CD4-positive, CD25-positive, alpha-beta regulatory T cell (primary cell): Measurements from ENCODE around the gene MBOAT7. TPM values are rescaled to one million over a fixed set of nuclear protein-coding genes. Genes with fewer than 3 reads are reported as not detected.
"Not testable (repeated sequence)": the region's sequence is repeated elsewhere in the genome, so short reads cannot be mapped to it uniquely, and the experiment has no call there.

Source experiments
- ATAC-seq, 2 donors: fragments of 150-1000 bp; cut with Tn5 transposase; one replicate each; pipeline ENCODE4 v1.10.0; 2021; ENCODE audit warnings: low read depth in 2 of 2, moderate number of reproducible peaks in 2 of 2, moderate library complexity in 1 of 2
- DNase-seq, 3 donors: peaks; one replicate each; pipeline versions ENCODE4 v3.0.0 to v3.0.0-alpha.2; 2012 to 2022; ENCODE audit warnings: mixed read lengths in 1 of 3
- H3K27ac ChIP-seq: one replicate; pipeline ENCODE4 v1.7.0; 2013; ENCODE audit warnings: mild to moderate bottlenecking, low read length; ENCODE audit not compliant: insufficient read depth, poor library complexity, severe bottlenecking
- H3K27me3 ChIP-seq: one replicate; pipeline ENCODE4 v1.7.0; 2013; ENCODE audit warnings: low read length; ENCODE audit not compliant: control insufficient read depth, insufficient read depth
- H3K36me3 ChIP-seq: one replicate; pipeline ENCODE4 v1.7.0; 2013; ENCODE audit warnings: mild to moderate bottlenecking, low read length, moderate library complexity; ENCODE audit not compliant: control insufficient read depth, insufficient read depth
- H3K4me1 ChIP-seq: 2 replicates; pipeline ENCODE4 v1.7.0; 2013; ENCODE audit warnings: mild to moderate bottlenecking, low read length; ENCODE audit not compliant: insufficient read depth, control insufficient read depth, poor library complexity, severe bottlenecking
- H3K4me3 ChIP-seq: one replicate; pipeline ENCODE4 v1.7.0; 2013; ENCODE audit warnings: low read depth, mild to moderate bottlenecking, low read length, moderate library complexity
- H3K9me3 ChIP-seq, 2 experiments: 1 replicate in 1 of 2; 2 replicates in 1 of 2; pipeline ENCODE4 v1.7.0; 2013; ENCODE audit warnings: low read length in 2 of 2, mild to moderate bottlenecking in 1 of 2, moderate library complexity in 1 of 2; ENCODE audit not compliant: control insufficient read depth in 2 of 2
- H3K27ac Mint-ChIP-seq, 3 donors: one replicate each; pipeline ENCODE4 v1.8.0; 2020 to 2022; ENCODE audit warnings: mild to moderate bottlenecking in 3 of 3, mixed read lengths in 3 of 3, moderate library complexity in 2 of 3
- H3K27me3 Mint-ChIP-seq: one replicate; pipeline ENCODE4 v1.8.0; 2022; ENCODE audit warnings: mild to moderate bottlenecking, mixed read lengths
- H3K36me3 Mint-ChIP-seq: one replicate; pipeline ENCODE4 v1.8.0; 2020; ENCODE audit warnings: mixed read lengths
- H3K4me1 Mint-ChIP-seq, 4 donors: one replicate each; pipeline ENCODE4 v1.8.0; 2020 to 2022; ENCODE audit warnings: mixed read lengths in 4 of 4, mild to moderate bottlenecking in 1 of 4
- H3K4me3 Mint-ChIP-seq, 4 donors: one replicate each; pipeline ENCODE4 v1.8.0; 2020 to 2022; ENCODE audit warnings: mild to moderate bottlenecking in 4 of 4, mixed read lengths in 4 of 4, moderate library complexity in 3 of 4
- H3K9me3 Mint-ChIP-seq, 7 donors: one replicate each; pipeline ENCODE4 v1.8.0; 2020 to 2022; ENCODE audit warnings: mixed read lengths in 7 of 7, mild to moderate bottlenecking in 3 of 7, moderate library complexity in 2 of 7
- polyA plus RNA-seq, 4 donors: library from polyadenylated mRNA; unstranded; fragments of 300-500 nt; fragmentation: Illumina TruSeq; gene quantifications; one replicate each; pipeline ENCODE4 v1.2.3, GENCODE V29; 2021
- total RNA-seq: library from RNA; stranded (reverse); gene quantifications from one replicate; pipeline ENCODE4 v1.2.3, GENCODE V29; 2022

MBOAT7 gene
- total and polyA plus RNA-seq, 5 donors from 2014 or later: 10.8 to 25.8 (median 15.8) TPM

GRCh38 chr19:54173951-54174834, 15.2 kb downstream of the MBOAT7 start:
- Mint-ChIP-seq H3K4me3 (no peak overlapping the region), H3K27me3 (peaks cover 4% of the 10 kb centered on the region), H3K36me3 (peaks cover 10% of the 10 kb centered on the region), H3K4me1 (peaks cover 0 to 7% (median under 1%) of the 10 kb centered on the region in 4 donors), H3K27ac (peak overlapping the region in 1 of 3 donors; percentile 56), H3K9me3 (no peaks in the 10 kb centered on the region)
- Histone ChIP-seq H3K36me3 (no peaks in the 10 kb centered on the region), H3K4me3 (no peak overlapping the region), H3K27me3 (no peaks in the 10 kb centered on the region), H3K27ac (no peak overlapping the region), H3K4me1 (peaks cover 7% of the 10 kb centered on the region), H3K9me3 (no peaks in the 10 kb centered on the region)
- DNase-seq (no peak), ATAC-seq (no peak)

GRCh38 chr19:54173359-54173699, 16.1 kb downstream of the MBOAT7 start:
- H3K27ac ChIP-seq: no peak overlapping the region
- peaks cover 11% of the 10 kb centered on the region for H3K4me1 ChIP-seq
- H3K4me3 Mint-ChIP-seq: no peak overlapping the region
- H3K4me3 ChIP-seq: no peak overlapping the region
- H3K27me3 ChIP-seq: no peaks in the 10 kb centered on the region
- no peaks in the 10 kb centered on the region for H3K9me3 Mint-ChIP-seq
- DNase-seq (no peak), ATAC-seq (no peak)
- peaks cover 4% of the 10 kb centered on the region for H3K27me3 Mint-ChIP-seq
- peaks cover 0 to 9% (median under 1%) of the 10 kb centered on the region in 4 donors for H3K4me1 Mint-ChIP-seq
- no peaks in the 10 kb centered on the region for H3K36me3 ChIP-seq
- H3K9me3 ChIP-seq: no peaks in the 10 kb centered on the region
- no peak overlapping the region for H3K27ac Mint-ChIP-seq
- H3K36me3 Mint-ChIP-seq: peaks cover 9% of the 10 kb centered on the region

GRCh38 chr19:54172471-54173358, 16.7 kb downstream of the MBOAT7 start, which contains the start of gene TMC4:
Gene TMC4 (minus strand): TSS chr19:54173160. CDS start chr19:54173117, 43 bp downstream.
- H3K36me3 Mint-ChIP-seq: peaks cover 5% of the 10 kb centered on the region
- no peak within 1 kb of the TSS for H3K4me3 Mint-ChIP-seq
- ATAC-seq: no peak

GRCh38 chr19:54171736-54172431, 17.5 kb downstream of the MBOAT7 start:
- Mint-ChIP-seq H3K27ac (peak overlapping the region in 1 of 3 donors; percentile 74), H3K4me1 (peaks cover 0 to 11% (median 0%) of the 10 kb centered on the region in 4 donors)
- DNase-seq, H3K4me3 Mint-ChIP-seq, H3K36me3 Mint-ChIP-seq, H3K36me3 ChIP-seq, ATAC-seq, H3K9me3 ChIP-seq, H3K27me3 Mint-ChIP-seq, H3K27ac ChIP-seq, H3K9me3 Mint-ChIP-seq, H3K4me3 ChIP-seq, H3K27me3 ChIP-seq: not testable (repeated sequence)
- H3K4me1 ChIP-seq: peaks cover 13% of the 10 kb centered on the region

More at GRCh38 chr19:54172471-54173358, 16.7 kb downstream of the MBOAT7 start, which contains the start of gene TMC4:
- Mint-ChIP-seq H3K27ac (no peak within 1 kb of the TSS), H3K9me3 (no peaks in the 10 kb centered on the region), H3K27me3 (peaks cover 4% of the 10 kb centered on the region), H3K4me1 (peaks cover 0 to 11% (median 0%) of the 10 kb centered on the region in 4 donors)
- Histone ChIP-seq H3K27ac (no peak within 1 kb of the TSS), H3K4me3 (no peak within 1 kb of the TSS), H3K36me3 (no peaks in the 10 kb centered on the region), H3K9me3 (no peaks in the 10 kb centered on the region), H3K4me1 (peaks cover 13% of the 10 kb centered on the region), H3K27me3 (no peaks in the 10 kb centered on the region)
- peak in 1 of 3 donors; percentile 34 for DNase-seq

- no peaks in the 10 kb centered on the region for H3K9me3 Mint-ChIP-seq
These were observed 20.1 kb downstream of the MBOAT7 start for GRCh38 chr19:54169149-54169740.

GRCh38 chr19:54168174-54168917, 21.0 kb downstream of the MBOAT7 start:
- ATAC-seq: peak; percentile 82 to 84
- peaks cover 0 to 27% (median 12%) of the 10 kb centered on the region in 4 donors for H3K4me1 Mint-ChIP-seq
- Histone ChIP-seq H3K9me3 (no peaks in the 10 kb centered on the region), H3K27me3 (no peaks in the 10 kb centered on the region), H3K36me3 (no peaks in the 10 kb centered on the region), H3K4me3 (no peak overlapping the region), H3K4me1 (peaks cover 25% of the 10 kb centered on the region), H3K27ac (no peak overlapping the region)
- H3K27ac Mint-ChIP-seq: peak overlapping the region in 1 of 3 donors; percentile 26
- no peaks in the 10 kb centered on the region for H3K36me3 Mint-ChIP-seq
- H3K4me3 Mint-ChIP-seq: peak overlapping the region in 1 of 4 donors; percentile 38
- H3K27me3 Mint-ChIP-seq: peaks cover 16% of the 10 kb centered on the region
- peak; percentile 81 to 82 (median 81) for DNase-seq
- no peaks in the 10 kb centered on the region for H3K9me3 Mint-ChIP-seq

More at GRCh38 chr19:54169149-54169740, 20.1 kb downstream of the MBOAT7 start:
- H3K4me1 ChIP-seq: peaks cover 19% of the 10 kb centered on the region
- H3K4me3 Mint-ChIP-seq: peak overlapping the region in 1 of 4 donors; percentile 21
- no peak for DNase-seq
- no peak overlapping the region for H3K27ac Mint-ChIP-seq
- no peaks in the 10 kb centered on the region for H3K9me3 ChIP-seq
- no peaks in the 10 kb centered on the region for H3K36me3 ChIP-seq
- peaks cover 16% of the 10 kb centered on the region for H3K27me3 Mint-ChIP-seq
- no peaks in the 10 kb centered on the region for H3K36me3 Mint-ChIP-seq
- no peak overlapping the region for H3K4me3 ChIP-seq
- no peak overlapping the region for H3K27ac ChIP-seq
- no peaks in the 10 kb centered on the region for H3K27me3 ChIP-seq
- H3K4me1 Mint-ChIP-seq: peaks cover 0 to 23% (median 11%) of the 10 kb centered on the region in 4 donors
- ATAC-seq: no peak
